Activated gamma-delta T cell treated with Interleukin-2 at 50 U/mL for 16 hours (primary cell): Measurements from ENCODE around the gene HABP4.
A peak's percentile ranks its signal among the peaks of the same experiment; 100 is the strongest.

Experiments used
- DNase-seq: peaks from one replicate; pipeline ENCODE4 v3.0.0-alpha.2; 2020

HABP4 gene

GRCh38 chr9:96436456-96437126 lies 13.4 kb upstream of the HABP4 start:
- DNase-seq = no peak

- DNase-seq = no peak
Measured at GRCh38 chr9:96437454-96437853, 12.5 kb upstream of the HABP4 start.

- DNase-seq = no peak
Measured at GRCh38 chr9:96440671-96441199, 9.2 kb upstream of the HABP4 start.

GRCh38 chr9:96441798-96442445 lies 8.0 kb upstream of the HABP4 start:
- no peak for DNase-seq

GRCh38 chr9:96442491-96442890 lies 7.5 kb upstream of the HABP4 start:
- DNase-seq = no peak

- DNase-seq = no peak
Measured at GRCh38 chr9:96447406-96447805, 2.6 kb upstream of the HABP4 start.

- no peak for DNase-seq
Measured at GRCh38 chr9:96448546-96449170, 1.3 kb upstream of the HABP4 start.

- no peak for DNase-seq
Measured at GRCh38 chr9:96449523-96449844, 485 bp upstream of the HABP4 start.

- DNase-seq = peak; percentile 31
Measured at GRCh38 chr9:96450613-96451528, 902 bp downstream of the HABP4 start.

GRCh38 chr9:96453625-96454024 lies 3.7 kb downstream of the HABP4 start:
- no peak for DNase-seq

GRCh38 chr9:96457266-96457665 lies 7.3 kb downstream of the HABP4 start:
- no peak for DNase-seq

- DNase-seq = no peak
Measured at GRCh38 chr9:96458226-96458625, 8.3 kb downstream of the HABP4 start.

GRCh38 chr9:96459268-96460007 lies 9.5 kb downstream of the HABP4 start:
- DNase-seq = no peak

- DNase-seq = no peak
Measured at GRCh38 chr9:96460470-96460869, 10.5 kb downstream of the HABP4 start.

GRCh38 chr9:96460882-96461281 lies 10.9 kb downstream of the HABP4 start:
- no peak for DNase-seq

GRCh38 chr9:96461336-96461735 lies 11.4 kb downstream of the HABP4 start:
- no peak for DNase-seq

GRCh38 chr9:96462541-96462940 lies 12.6 kb downstream of the HABP4 start:
- DNase-seq = no peak

GRCh38 chr9:96464426-96464825 lies 14.5 kb downstream of the HABP4 start:
- DNase-seq = no peak

GRCh38 chr9:96467784-96468183 lies 17.8 kb downstream of the HABP4 start:
- no peak for DNase-seq

GRCh38 chr9:96476013-96476412 lies 26.0 kb downstream of the HABP4 start:
- DNase-seq = no peak

GRCh38 chr9:96476591-96476990 lies 26.6 kb downstream of the HABP4 start:
- DNase-seq = no peak

- no peak for DNase-seq
Measured at GRCh38 chr9:96478829-96479371, 28.9 kb downstream of the HABP4 start.
